Osteoblast (primary cell): ENCODE results near the gene HIRA. TPM values are rescaled to one million over a fixed set of nuclear protein-coding genes. Genes with fewer than 3 reads are reported as not detected.
A peak's percentile ranks its signal among the peaks of the same experiment; 100 is the strongest.

Experiments used
- DNase-seq: peaks from one replicate; pipeline ENCODE4 v3.0.0; 2011; ENCODE audit warnings: low spot score, mixed read lengths; ENCODE audit not compliant: insufficient read length; ENCODE audit errors: missing footprints
- H2AFZ ChIP-seq: 2 replicates; pipeline ENCODE4 v1.6.0; 2011; ENCODE audit warnings: mild to moderate bottlenecking, low read length
- H3K27ac ChIP-seq: 2 replicates; pipeline ENCODE4 v1.5.1; 2011; ENCODE audit warnings: mild to moderate bottlenecking, low read depth, low read length, moderate library complexity
- H3K27me3 ChIP-seq: 2 replicates; pipeline ENCODE4 v1.6.0; 2012; ENCODE audit warnings: mild to moderate bottlenecking, control low read depth, inconsistent platforms, low read length, moderate library complexity; ENCODE audit not compliant: insufficient read depth
- H3K36me3 ChIP-seq: 2 replicates; pipeline ENCODE4 v1.5.1; 2011; ENCODE audit warnings: mild to moderate bottlenecking, low read length, control low read depth, moderate library complexity; ENCODE audit not compliant: insufficient read depth
- H3K4me1 ChIP-seq: 2 replicates; pipeline ENCODE4 v1.5.1; 2011; ENCODE audit warnings: mild to moderate bottlenecking, low read length, control low read depth, moderate library complexity; ENCODE audit not compliant: insufficient read depth
- H3K4me2 ChIP-seq: 2 replicates; pipeline ENCODE4 v1.6.0; 2011; ENCODE audit warnings: mild to moderate bottlenecking, low read length; ENCODE audit not compliant: insufficient read depth
- H3K4me3 ChIP-seq: fragments of 200-600 bp; sonication (generic); 3 replicates; pipeline ENCODE4 v1.5.1; 2012; ENCODE audit warnings: mild to moderate bottlenecking, low read length, inconsistent platforms; ENCODE audit not compliant: insufficient read depth
- H3K79me2 ChIP-seq: 2 replicates; pipeline ENCODE4 v1.6.0; 2012; ENCODE audit warnings: mild to moderate bottlenecking, low read length, control low read depth, inconsistent platforms; ENCODE audit not compliant: insufficient read depth
- H3K9me3 ChIP-seq: 2 replicates; pipeline ENCODE4 v1.5.1; 2011; ENCODE audit warnings: low read depth, low read length, control low read depth
- H4K20me1 ChIP-seq: 2 replicates; pipeline ENCODE4 v1.6.0; 2012; ENCODE audit warnings: mild to moderate bottlenecking, low read length, control low read depth; ENCODE audit not compliant: insufficient read depth
- CTCF ChIP-seq: IDR thresholded peaks from 2 replicates; pipeline ENCODE4 v1.5.1; 2011; ENCODE audit warnings: mild to moderate bottlenecking, low read depth, low read length, moderate library complexity; ENCODE audit errors: extremely low read depth
- total RNA-seq: library from RNA; depleted of rRNA; stranded (reverse); fragments of >200 nt; gene quantifications from 2 replicates; pipeline ENCODE4 v1.2.3, GENCODE V29; 2012

Gene HIRA
- total RNA-seq, 1 donor = 22.1 TPM

- Histone ChIP-seq H3K36me3 (peaks cover 55% of the 10 kb centered on the region), H3K27ac (peak overlapping the region; percentile 33), H4K20me1 (peaks cover 8% of the 10 kb centered on the region), H3K79me2 (peaks cover 4% of the 10 kb centered on the region), H3K4me1 (peaks cover 10% of the 10 kb centered on the region), H3K4me2 (peak overlapping the region; percentile 0), H3K4me3 (no peak overlapping the region), H3K27me3 (no peaks in the 10 kb centered on the region), H3K9me3 (no peaks in the 10 kb centered on the region), H2AFZ (no peak overlapping the region)
- no peak for TF ChIP-seq CTCF
- DNase-seq = no peak
Observed at GRCh38 chr22:19463491-19464469, 32.2 kb upstream of the HIRA start.

DNA sequence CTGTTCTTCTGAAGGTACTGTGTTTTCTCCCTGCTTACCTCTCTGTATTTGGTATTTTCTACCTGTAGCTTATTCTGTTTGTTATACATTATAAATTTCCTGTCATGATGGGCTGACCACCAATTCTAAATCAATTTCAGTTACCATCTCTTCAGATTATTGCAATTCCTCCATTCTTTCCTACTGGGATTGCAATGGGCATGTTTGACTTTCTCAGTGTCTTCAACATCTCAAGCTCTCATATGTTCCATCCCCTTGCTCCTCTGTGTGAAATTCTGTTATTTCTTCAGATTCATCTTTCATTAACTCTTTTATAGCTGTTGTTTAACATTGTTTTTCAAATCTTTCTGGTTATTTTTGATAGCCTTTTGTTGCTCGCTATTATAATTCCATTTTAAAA, 31.5 kb upstream of the HIRA start:
- Histone ChIP-seq H2AFZ (no peak overlapping the region), H3K9me3 (no peaks in the 10 kb centered on the region), H3K27ac (peak overlapping the region; percentile 33), H3K36me3 (peaks cover 51% of the 10 kb centered on the region), H3K4me2 (no peak overlapping the region), H3K27me3 (no peaks in the 10 kb centered on the region), H3K4me1 (peaks cover 10% of the 10 kb centered on the region), H4K20me1 (peaks cover 3% of the 10 kb centered on the region), H3K79me2 (peaks cover 2% of the 10 kb centered on the region), H3K4me3 (no peak overlapping the region)
- DNase-seq = no peak
- no peak for TF ChIP-seq CTCF

- TF ChIP-seq CTCF = no peak
- no peak for DNase-seq
- H4K20me1 ChIP-seq = no peaks in the 10 kb centered on the region
- no peak overlapping the region for H2AFZ ChIP-seq
- peaks cover 10% of the 10 kb centered on the region for H3K4me1 ChIP-seq
- H3K4me2 ChIP-seq = no peak overlapping the region
- H3K4me3 ChIP-seq = no peak overlapping the region
- no peaks in the 10 kb centered on the region for H3K9me3 ChIP-seq
- peaks cover 47% of the 10 kb centered on the region for H3K36me3 ChIP-seq
- no peaks in the 10 kb centered on the region for H3K79me2 ChIP-seq
- H3K27me3 ChIP-seq = no peaks in the 10 kb centered on the region
- H3K27ac ChIP-seq = no peak overlapping the region
Observed at GRCh38 chr22:19461506-19461905, 30.0 kb upstream of the HIRA start.

DNA sequence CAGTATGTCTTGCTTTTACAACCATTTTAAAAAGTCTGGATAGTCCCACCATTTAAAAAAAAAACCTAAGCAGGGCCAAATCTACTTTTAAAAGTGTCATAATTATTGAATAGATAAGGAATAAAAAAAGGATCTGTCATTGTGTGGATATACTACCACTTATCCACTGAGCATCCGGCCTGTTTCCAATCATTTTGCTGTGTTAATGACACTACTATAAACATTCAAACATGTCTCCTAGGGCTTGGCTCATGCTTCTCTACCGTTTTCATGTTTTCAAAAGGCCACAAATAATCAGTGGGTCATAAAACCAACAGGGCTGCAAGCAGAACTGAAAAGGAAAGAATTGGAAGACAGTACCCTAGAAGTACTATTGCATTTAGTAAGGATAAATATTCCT, 28.5 kb upstream of the HIRA start:
- H4K20me1 ChIP-seq = no peaks in the 10 kb centered on the region
- no peak overlapping the region for H3K27ac ChIP-seq
- H3K36me3 ChIP-seq = peaks cover 47% of the 10 kb centered on the region
- no peak overlapping the region for H2AFZ ChIP-seq
- no peak for TF ChIP-seq CTCF
- DNase-seq = no peak
- H3K4me1 ChIP-seq = peaks cover 14% of the 10 kb centered on the region
- H3K79me2 ChIP-seq = no peaks in the 10 kb centered on the region
- no peaks in the 10 kb centered on the region for H3K9me3 ChIP-seq
- H3K4me2 ChIP-seq = no peak overlapping the region
- H3K27me3 ChIP-seq = no peaks in the 10 kb centered on the region
- H3K4me3 ChIP-seq = no peak overlapping the region
